HEK293 (cell line): ENCODE results near the gene CSAD.

Experiments used
- CTCF ChIA-PET: fragments of 350-600 bp; formaldehyde crosslinking; extraction: SDS; loops from one replicate; lab custom pipeline; 2021; ENCODE audit warnings: antibody characterized with exemption; lab: Yijun Ruan, JAX
- POLR2A ChIA-PET: fragments of 300-600 bp; formaldehyde crosslinking; extraction: SDS; loops from one replicate; lab custom pipeline; 2020; ENCODE audit warnings: antibody characterized with exemption, inconsistent platforms; lab: Yijun Ruan, JAX
- H3K27ac ChIP-seq: fragments of 200-500 bp; sonication (Bioruptor generic); 2 replicates; pipeline ENCODE4 v1.5.1; 2014; ENCODE audit warnings: low read depth, low read length, control low read depth, inconsistent platforms; ENCODE audit errors: extremely low read depth
- H3K36me3 ChIP-seq, 2 experiments: fragments of 200-500 bp in 1 of 2; sonication (Bioruptor generic) in 1 of 2; 1 replicate in 1 of 2; 2 replicates in 1 of 2; pipeline ENCODE4 v1.5.1; 2014 to 2017; ENCODE audit warnings: inconsistent platforms in 2 of 2, low read length in 2 of 2; ENCODE audit not compliant: control insufficient read depth in 2 of 2, insufficient read depth in 1 of 2
- H3K4me1 ChIP-seq: fragments of 200-500 bp; sonication (Bioruptor generic); 2 replicates; pipeline ENCODE4 v1.5.1; 2014; ENCODE audit warnings: mild to moderate bottlenecking, low read length, inconsistent platforms; ENCODE audit not compliant: control insufficient read depth, insufficient read depth
- H3K4me3 ChIP-seq: 2 replicates; pipeline ENCODE4 v1.5.1; 2011; ENCODE audit warnings: low read depth, mild to moderate bottlenecking, control low read depth, low read length, moderate library complexity
- H3K9me3 ChIP-seq: fragments of 200-500 bp; sonication (Bioruptor generic); 2 replicates; pipeline ENCODE4 v1.5.1; 2014; ENCODE audit warnings: low read depth, low read length, inconsistent platforms; ENCODE audit not compliant: control insufficient read depth, insufficient read depth
- AEBP2 ChIP-seq: fragments of 450-650 bp; formaldehyde crosslinking; IDR thresholded peaks from 2 replicates; pipeline ENCODE4 v1.5.1; 2016; ENCODE audit warnings: missing biosample characterization, missing genetic modification characterization, borderline replicate concordance
- FEZF1 ChIP-seq: fragments of 450-650 bp; formaldehyde crosslinking; IDR thresholded peaks from 2 replicates; pipeline ENCODE4 v1.5.1; 2016; ENCODE audit warnings: missing biosample characterization, missing genetic modification characterization
- KLF16 ChIP-seq: fragments of 450-650 bp; formaldehyde crosslinking; IDR thresholded peaks from 2 replicates; pipeline ENCODE4 v1.5.1; 2017; ENCODE audit warnings: missing biosample characterization, missing genetic modification characterization
- PRDM6 ChIP-seq: fragments of 450-650 bp; formaldehyde crosslinking; IDR thresholded peaks from 2 replicates; pipeline ENCODE4 v1.5.1; 2017; ENCODE audit warnings: missing biosample characterization, missing genetic modification characterization
- ZFHX2 ChIP-seq: fragments of 450-650 bp; formaldehyde crosslinking; conservative IDR thresholded peaks from 2 replicates; pipeline ENCODE4 v1.5.1; 2016; ENCODE audit warnings: missing biosample characterization, missing genetic modification characterization
- ZNF114 ChIP-seq: fragments of 450-650 bp; formaldehyde crosslinking; IDR thresholded peaks from 2 replicates; pipeline ENCODE4 v1.5.0; 2017; ENCODE audit warnings: missing biosample characterization, missing genetic modification characterization
- ZNF175 ChIP-seq: fragments of 450-650 bp; formaldehyde crosslinking; IDR thresholded peaks from 2 replicates; pipeline ENCODE4 v1.5.1; 2016; ENCODE audit warnings: missing biosample characterization, missing genetic modification characterization
- ZNF311 ChIP-seq: fragments of 450-650 bp; formaldehyde crosslinking; IDR thresholded peaks from 2 replicates; pipeline ENCODE4 v1.5.1; 2017; ENCODE audit warnings: missing biosample characterization, missing genetic modification characterization, borderline replicate concordance
- ZNF398 ChIP-seq: fragments of 450-650 bp; formaldehyde crosslinking; IDR thresholded peaks from 2 replicates; pipeline ENCODE4 v1.5.1; 2017; ENCODE audit warnings: missing biosample characterization, missing genetic modification characterization
- ZNF433 ChIP-seq: fragments of 450-650 bp; formaldehyde crosslinking; IDR thresholded peaks from 2 replicates; pipeline ENCODE4 v1.5.1; 2016; ENCODE audit warnings: missing biosample characterization, missing genetic modification characterization, low read depth
- ZNF48 ChIP-seq: fragments of 450-650 bp; formaldehyde crosslinking; IDR thresholded peaks from 2 replicates; pipeline ENCODE4 v1.5.1; 2016; ENCODE audit warnings: missing biosample characterization, missing genetic modification characterization
- ZNF510 ChIP-seq: fragments of 450-650 bp; formaldehyde crosslinking; IDR thresholded peaks from 2 replicates; pipeline ENCODE4 v1.5.1; 2018; ENCODE audit warnings: mild to moderate bottlenecking, missing genetic modification characterization, missing biosample characterization; ENCODE audit not compliant: insufficient replicate concordance
- ZNF561 ChIP-seq: fragments of 450-650 bp; IDR thresholded peaks from 2 replicates; pipeline ENCODE4 v1.5.1; 2018; ENCODE audit warnings: missing biosample characterization, missing genetic modification characterization, borderline replicate concordance
- TF ChIP-seq, protein P1 (sequence below): fragments of 450-650 bp; formaldehyde crosslinking; IDR thresholded peaks from 2 replicates; pipeline ENCODE4 v1.5.1; 2016; ENCODE audit warnings: missing biosample characterization, missing genetic modification characterization
- TF ChIP-seq, protein P2 (sequence below): fragments of 450-650 bp; formaldehyde crosslinking; IDR thresholded peaks from 2 replicates; pipeline ENCODE4 v1.5.1; 2016; ENCODE audit warnings: missing biosample characterization, missing genetic modification characterization

The CSAD gene

GRCh38 chr12:53217051-53217930 lies 36.6 kb upstream of the CSAD start:
- Histone ChIP-seq H3K4me1 (peaks cover 3% of the 10 kb centered on the region), H3K4me3 (no peak overlapping the region), H3K36me3 (peaks cover 0 to 24% of the 10 kb centered on the region in 2 experiments; a peak in 1 of 3 replicates), H3K9me3 (no peaks in the 10 kb centered on the region), H3K27ac (no peak overlapping the region)
- POLR2A ChIA-PET: interaction anchor here (0.5 to 1.4 kb wide), 4 partner anchors 13 to 104 kb away, joined by 3 to 4 read pairs (median 4); partner anchors contain the start of genes AAAS, CSAD, ESPL1 and ZNF740
- CTCF ChIA-PET: interaction anchor here (0.5 to 11.6 kb wide), 7 partner anchors 22 to 153 kb away, joined by 3 to 144 read pairs (median 4); partner anchors contain the start of genes AAAS and ESPL1
- TF ChIP-seq PRDM6 (no peak), ZNF114 (no peak), ZNF433 (tag by site-specific recombination) (0 out of 2 replicates have a peak, but pooled peaks have one; percentile 5), ZNF398 (tag by site-specific recombination) (0 out of 2 replicates have a peak, but pooled peaks have one; percentile 19), ZFHX2 (tag by site-specific recombination) (no peak)
- TF ChIP-seq, protein P1, sequence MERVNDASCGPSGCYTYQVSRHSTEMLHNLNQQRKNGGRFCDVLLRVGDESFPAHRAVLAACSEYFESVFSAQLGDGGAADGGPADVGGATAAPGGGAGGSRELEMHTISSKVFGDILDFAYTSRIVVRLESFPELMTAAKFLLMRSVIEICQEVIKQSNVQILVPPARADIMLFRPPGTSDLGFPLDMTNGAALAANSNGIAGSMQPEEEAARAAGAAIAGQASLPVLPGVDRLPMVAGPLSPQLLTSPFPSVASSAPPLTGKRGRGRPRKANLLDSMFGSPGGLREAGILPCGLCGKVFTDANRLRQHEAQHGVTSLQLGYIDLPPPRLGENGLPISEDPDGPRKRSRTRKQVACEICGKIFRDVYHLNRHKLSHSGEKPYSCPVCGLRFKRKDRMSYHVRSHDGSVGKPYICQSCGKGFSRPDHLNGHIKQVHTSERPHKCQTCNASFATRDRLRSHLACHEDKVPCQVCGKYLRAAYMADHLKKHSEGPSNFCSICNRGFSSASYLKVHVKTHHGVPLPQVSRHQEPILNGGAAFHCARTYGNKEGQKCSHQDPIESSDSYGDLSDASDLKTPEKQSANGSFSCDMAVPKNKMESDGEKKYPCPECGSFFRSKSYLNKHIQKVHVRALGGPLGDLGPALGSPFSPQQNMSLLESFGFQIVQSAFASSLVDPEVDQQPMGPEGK (tag by site-specific recombination): peak; percentile 14; the same call in 1 of the 2 replicates
- TF ChIP-seq, protein P2, sequence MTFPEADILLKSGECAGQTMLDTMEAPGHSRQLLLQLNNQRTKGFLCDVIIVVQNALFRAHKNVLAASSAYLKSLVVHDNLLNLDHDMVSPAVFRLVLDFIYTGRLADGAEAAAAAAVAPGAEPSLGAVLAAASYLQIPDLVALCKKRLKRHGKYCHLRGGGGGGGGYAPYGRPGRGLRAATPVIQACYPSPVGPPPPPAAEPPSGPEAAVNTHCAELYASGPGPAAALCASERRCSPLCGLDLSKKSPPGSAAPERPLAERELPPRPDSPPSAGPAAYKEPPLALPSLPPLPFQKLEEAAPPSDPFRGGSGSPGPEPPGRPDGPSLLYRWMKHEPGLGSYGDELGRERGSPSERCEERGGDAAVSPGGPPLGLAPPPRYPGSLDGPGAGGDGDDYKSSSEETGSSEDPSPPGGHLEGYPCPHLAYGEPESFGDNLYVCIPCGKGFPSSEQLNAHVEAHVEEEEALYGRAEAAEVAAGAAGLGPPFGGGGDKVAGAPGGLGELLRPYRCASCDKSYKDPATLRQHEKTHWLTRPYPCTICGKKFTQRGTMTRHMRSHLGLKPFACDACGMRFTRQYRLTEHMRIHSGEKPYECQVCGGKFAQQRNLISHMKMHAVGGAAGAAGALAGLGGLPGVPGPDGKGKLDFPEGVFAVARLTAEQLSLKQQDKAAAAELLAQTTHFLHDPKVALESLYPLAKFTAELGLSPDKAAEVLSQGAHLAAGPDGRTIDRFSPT: peak; percentile 76

DNA sequence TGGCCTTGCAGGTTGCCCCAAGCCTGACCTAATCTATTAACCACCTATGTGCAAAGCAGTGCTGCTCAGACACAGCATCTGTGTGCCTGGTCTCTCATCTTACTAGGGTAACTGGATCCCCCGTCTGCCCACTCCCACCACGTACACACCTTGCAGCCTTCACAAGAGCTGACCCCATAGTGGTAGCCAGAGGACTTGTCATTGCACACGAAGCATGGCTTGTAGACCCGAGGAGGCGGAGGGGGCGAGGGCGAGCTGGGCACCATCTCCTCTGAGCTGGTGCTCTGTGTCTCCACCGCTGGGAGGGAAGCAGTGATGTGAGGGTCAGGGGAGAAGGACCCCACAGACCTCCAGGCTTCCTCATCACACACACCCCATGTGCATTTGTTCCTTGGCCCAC lies 34.8 kb upstream of the CSAD start:
- CTCF ChIA-PET: interaction anchor here (0.8 to 11.6 kb wide), 7 partner anchors 9 to 205 kb away, joined by 3 to 144 read pairs (median 53); partner anchors contain the start of genes AAAS, ESPL1 and PFDN5
- H3K36me3 ChIP-seq: peaks cover 0 to 39% of the 10 kb centered on the region in 2 experiments; a peak in 1 of 3 replicates

More for the DNA sequence above, 34.8 kb upstream of the CSAD start:
- POLR2A ChIA-PET: interaction anchor here (1.0 to 1.2 kb wide), 2 partner anchors 51 to 77 kb away, joined by 3 read pairs; no protein-coding TSS in a partner anchor
- Histone ChIP-seq H3K4me1 (no peaks in the 10 kb centered on the region), H3K9me3 (no peaks in the 10 kb centered on the region)
- TF ChIP-seq ZNF510 (tag by site-specific recombination) (no peak), KLF16 (tag by site-specific recombination) (no peak), AEBP2 (no peak), ZNF561 (tag by site-specific recombination) (no peak), ZNF48 (no peak), FEZF1 (tag by site-specific recombination) (no peak), ZNF175 (tag by site-specific recombination) (no peak), ZNF311 (tag by site-specific recombination) (no peak)
- TF ChIP-seq, all 188 proteins: peak for 0
- no peak overlapping the region for H3K4me3 ChIP-seq
- no peak overlapping the region for H3K27ac ChIP-seq
